NK-92 (cell line): Measurements from ENCODE around the gene PTPRK.
"Not testable (repeated sequence)": the region's sequence is repeated elsewhere in the genome, so short reads cannot be mapped to it uniquely, and the experiment has no call there.

Source experiments
- DNase-seq: peaks from one replicate; lab custom pipeline; 2025; ENCODE audit not compliant: unreplicated experiment; lab: John Stamatoyannopoulos, UW

Gene PTPRK

GRCh38 chr6:128491610-128492206 lies 28.7 kb downstream of the PTPRK start:
- no peak for DNase-seq

- no peak for DNase-seq
These were observed 29.3 kb downstream of the PTPRK start for GRCh38 chr6:128491100-128491581.

GRCh38 chr6:128487746-128488145 lies 32.7 kb downstream of the PTPRK start:
- DNase-seq = no peak

- no peak for DNase-seq
These were observed 33.3 kb downstream of the PTPRK start for GRCh38 chr6:128487055-128487454.

GRCh38 chr6:128486580-128486979 lies 33.8 kb downstream of the PTPRK start:
- DNase-seq = not testable (repeated sequence)

GRCh38 chr6:128483472-128484135 lies 36.8 kb downstream of the PTPRK start:
- DNase-seq = no peak

GRCh38 chr6:128482642-128483041 lies 37.8 kb downstream of the PTPRK start:
- no peak for DNase-seq

- DNase-seq = no peak
These were observed 40.4 kb downstream of the PTPRK start for GRCh38 chr6:128479991-128480390.

GRCh38 chr6:128479048-128479666 lies 41.2 kb downstream of the PTPRK start:
- no peak for DNase-seq

- no peak for DNase-seq
These were observed 42.0 kb downstream of the PTPRK start for GRCh38 chr6:128478230-128479047.

GRCh38 chr6:128474933-128475332 lies 45.5 kb downstream of the PTPRK start:
- DNase-seq = no peak

GRCh38 chr6:128474481-128474880 lies 45.9 kb downstream of the PTPRK start:
- no peak for DNase-seq

GRCh38 chr6:128471907-128472306 lies 48.5 kb downstream of the PTPRK start:
- no peak for DNase-seq

GRCh38 chr6:128465368-128466343 lies 54.7 kb downstream of the PTPRK start:
- DNase-seq = no peak

GRCh38 chr6:128464790-128465189 lies 55.6 kb downstream of the PTPRK start:
- DNase-seq = no peak

GRCh38 chr6:128463942-128464341 lies 56.5 kb downstream of the PTPRK start:
- DNase-seq = no peak

- no peak for DNase-seq
These were observed 58.9 kb downstream of the PTPRK start for GRCh38 chr6:128461501-128461900.

- no peak for DNase-seq
These were observed 63.7 kb downstream of the PTPRK start for GRCh38 chr6:128456510-128457230.

- DNase-seq = no peak
These were observed 64.4 kb downstream of the PTPRK start for GRCh38 chr6:128455959-128456358.

- DNase-seq = no peak
These were observed 67.7 kb downstream of the PTPRK start for GRCh38 chr6:128452713-128453112.
